HG02870 (cell line): ENCODE data around the gene PLPP4.

Experiments used
- ATAC-seq: cut with Tn5 transposase; IDR thresholded peaks from one replicate; pipeline ENCODE4 v1.9.1; 2021; ENCODE audit warnings: mild to moderate bottlenecking, moderate library complexity; ENCODE audit not compliant: unreplicated experiment

Gene PLPP4

GRCh38 chr10:120514959-120515358 is 57.9 kb downstream of the PLPP4 start:
- no peak for ATAC-seq

DNA sequence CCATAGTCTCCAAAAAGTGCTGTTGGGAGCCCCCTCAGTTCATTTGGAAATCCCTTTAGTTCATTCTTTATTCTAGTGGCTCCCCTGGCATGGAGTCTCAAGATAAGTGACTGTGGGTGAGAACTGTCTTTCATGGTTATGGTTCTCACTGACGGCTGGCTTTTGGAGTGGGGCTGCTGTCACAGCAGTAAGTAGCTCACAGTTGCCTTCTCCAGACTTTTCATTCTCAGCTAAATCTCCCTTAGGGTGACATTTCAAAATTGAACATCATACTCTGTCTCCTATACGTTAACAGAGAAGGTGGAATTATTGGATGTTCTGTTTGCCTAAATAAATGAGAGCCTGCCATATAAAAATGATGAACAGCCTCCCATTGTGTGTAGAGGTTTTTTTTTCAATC is 58.7 kb downstream of the PLPP4 start:
- ATAC-seq, result no peak

- ATAC-seq, result no peak
Measured at GRCh38 chr10:120516426-120516825, 59.4 kb downstream of the PLPP4 start.

- ATAC-seq, result no peak
Measured at GRCh38 chr10:120517196-120517595, 60.2 kb downstream of the PLPP4 start.

- no peak for ATAC-seq
Measured at GRCh38 chr10:120517881-120518484, 61.0 kb downstream of the PLPP4 start.

- no peak for ATAC-seq
Measured at GRCh38 chr10:120521880-120522279, 64.9 kb downstream of the PLPP4 start.

- ATAC-seq, result no peak
Measured at GRCh38 chr10:120527691-120528090, 70.7 kb downstream of the PLPP4 start.

DNA sequence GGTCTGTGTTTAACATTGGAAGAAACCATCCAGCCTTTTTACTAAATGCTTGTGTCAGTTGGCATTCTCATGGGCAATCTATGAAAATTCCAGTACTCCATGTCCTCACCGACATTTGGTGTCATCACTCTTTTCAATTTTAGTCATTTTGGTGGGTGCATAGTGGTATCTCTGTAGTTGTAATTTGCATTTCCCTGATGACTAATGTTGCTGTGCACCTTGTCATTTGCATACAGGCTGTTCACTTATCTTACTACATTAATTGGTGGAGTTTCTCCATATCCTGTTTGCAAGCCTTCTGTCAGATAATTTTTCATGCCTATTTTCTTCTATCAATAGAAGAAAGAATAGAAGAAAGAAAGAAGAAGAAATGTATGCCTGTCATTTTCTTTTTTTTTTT is 73.7 kb downstream of the PLPP4 start:
- ATAC-seq, result no peak

- no peak for ATAC-seq
Measured at GRCh38 chr10:120538091-120538490, 81.1 kb downstream of the PLPP4 start.

GRCh38 chr10:120539076-120539475 is 82.0 kb downstream of the PLPP4 start:
- ATAC-seq, result no peak

DNA sequence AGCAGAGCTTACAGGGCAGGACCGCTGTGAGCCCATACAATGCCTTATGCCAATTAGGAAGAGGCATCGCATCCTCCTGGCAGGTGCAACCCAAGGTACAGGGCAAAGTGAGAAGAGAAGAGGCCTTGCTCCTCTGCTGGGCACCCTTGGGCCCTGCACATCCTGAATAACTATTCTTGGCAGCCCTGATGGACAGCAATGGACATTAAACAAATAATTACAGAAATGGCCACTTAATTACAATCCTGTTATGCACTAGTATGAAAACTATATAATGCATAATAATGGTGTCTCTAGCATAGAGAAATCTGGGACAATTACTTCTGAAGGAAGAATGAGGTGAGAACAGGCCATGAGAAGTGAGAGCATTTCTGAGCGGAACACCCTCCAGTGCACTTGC is 83.5 kb downstream of the PLPP4 start:
- no peak for ATAC-seq

- no peak for ATAC-seq
Measured at GRCh38 chr10:120541984-120542383, 85.0 kb downstream of the PLPP4 start.

DNA sequence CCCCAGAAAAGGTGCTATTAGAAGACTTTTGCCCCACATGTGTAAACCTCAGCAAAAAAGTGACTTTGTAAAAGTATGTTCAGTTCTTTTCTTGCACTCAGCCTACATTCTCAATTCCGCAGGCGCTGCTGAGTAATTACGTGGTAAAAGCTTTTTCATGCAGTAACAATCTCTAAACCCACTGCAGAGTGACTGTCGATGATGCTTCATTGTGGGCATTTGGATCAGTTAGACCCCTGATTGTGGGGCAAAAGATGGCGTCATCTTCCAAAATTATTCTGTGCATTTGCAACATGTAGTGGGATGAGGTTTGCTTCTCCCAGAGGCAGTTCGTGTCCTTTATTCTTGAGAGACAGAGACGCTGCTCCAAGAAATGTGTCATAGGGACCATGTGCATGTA is 85.6 kb downstream of the PLPP4 start:
- no peak for ATAC-seq

GRCh38 chr10:120543291-120543690 is 86.3 kb downstream of the PLPP4 start:
- no peak for ATAC-seq

- no peak for ATAC-seq
Measured at GRCh38 chr10:120548210-120548609, 91.2 kb downstream of the PLPP4 start.

- no peak for ATAC-seq
Measured at GRCh38 chr10:120552262-120552661, 95.2 kb downstream of the PLPP4 start.

GRCh38 chr10:120553911-120554310 is 96.9 kb downstream of the PLPP4 start:
- no peak for ATAC-seq

GRCh38 chr10:120555436-120555835 is 98.4 kb downstream of the PLPP4 start:
- no peak for ATAC-seq

- ATAC-seq, result no peak
Measured at GRCh38 chr10:120555842-120556532, 99.0 kb downstream of the PLPP4 start.

GRCh38 chr10:120557311-120557710 is 100.3 kb downstream of the PLPP4 start:
- ATAC-seq, result no peak

- ATAC-seq, result no peak
Measured at GRCh38 chr10:120559800-120560199, 102.8 kb downstream of the PLPP4 start.

DNA sequence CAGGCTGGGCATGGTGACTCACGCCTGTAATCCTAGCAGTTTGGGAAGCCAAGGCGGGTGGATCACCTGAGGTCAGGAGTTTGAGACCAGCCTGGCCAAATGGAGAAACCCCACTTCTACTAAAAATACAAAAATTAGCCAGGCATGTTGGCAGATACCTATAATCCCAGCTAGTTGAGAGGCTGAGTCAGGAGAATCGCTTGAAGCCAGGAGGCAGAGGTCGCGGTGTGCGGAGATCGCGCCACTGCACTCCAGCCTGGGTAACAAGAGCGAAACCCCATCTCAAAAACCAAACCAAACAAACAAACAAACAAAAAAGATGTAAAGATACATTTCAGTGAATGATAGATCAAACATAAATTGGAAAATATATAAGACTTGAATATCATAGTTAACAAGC is 105.9 kb downstream of the PLPP4 start:
- no peak for ATAC-seq

DNA sequence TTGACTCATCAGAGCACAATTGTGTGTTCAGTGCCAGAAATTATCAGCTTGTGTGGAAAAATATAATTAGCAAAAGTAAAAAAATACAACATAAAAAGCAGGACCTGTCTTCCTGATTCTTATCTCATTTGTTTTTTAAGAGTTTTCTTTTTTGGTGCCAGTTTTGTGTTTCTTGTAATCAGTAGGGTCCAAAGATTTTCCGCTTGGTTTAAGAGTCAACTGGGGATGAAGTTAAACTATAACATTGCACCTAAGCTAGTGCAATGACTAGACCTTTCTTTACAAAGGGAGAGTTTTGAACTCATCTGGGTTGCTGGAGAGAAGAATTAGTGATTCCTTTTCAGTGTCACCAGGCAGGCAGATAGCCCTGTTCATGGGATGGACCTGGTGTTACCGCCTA is 113.4 kb downstream of the PLPP4 start:
- ATAC-seq, result no peak
